Ectodermal cell (in vitro differentiated cells): ENCODE data around the gene TPI1.

ENCODE experiments used
- H3K27ac ChIP-seq: 2 replicates; pipeline ENCODE4 v1.7.0; 2013; ENCODE audit warnings: mild to moderate bottlenecking, low read depth, low read length; ENCODE audit not compliant: insufficient read depth, poor library complexity, severe bottlenecking
- H3K27me3 ChIP-seq: 2 replicates; pipeline ENCODE4 v1.7.0; 2013; ENCODE audit warnings: mild to moderate bottlenecking, low read length; ENCODE audit not compliant: insufficient read depth, control insufficient read depth, poor library complexity, severe bottlenecking
- H3K36me3 ChIP-seq: one replicate; pipeline ENCODE4 v1.7.0; 2013; ENCODE audit warnings: low read length; ENCODE audit not compliant: control insufficient read depth, insufficient read depth
- H3K4me1 ChIP-seq: one replicate; pipeline ENCODE4 v1.7.0; 2013; ENCODE audit warnings: low read length; ENCODE audit not compliant: control insufficient read depth, insufficient read depth
- H3K4me3 ChIP-seq: 2 replicates; pipeline ENCODE4 v1.7.0; 2013; ENCODE audit warnings: low read depth, low read length, control low read depth; ENCODE audit not compliant: insufficient read depth
- H3K9me3 ChIP-seq: 2 replicates; pipeline ENCODE4 v1.7.0; 2013; ENCODE audit warnings: mild to moderate bottlenecking, low read length, moderate library complexity; ENCODE audit not compliant: control insufficient read depth
- WGBS, 2 experiments: methylation state at CpG; one replicate each; pipeline ENCODE4 v1.1.7; 2013; ENCODE audit warnings: missing lambda C conversion rate in 2 of 2; 5-methylcytosine and 5-hydroxymethylcytosine counted together

Gene TPI1

DNA sequence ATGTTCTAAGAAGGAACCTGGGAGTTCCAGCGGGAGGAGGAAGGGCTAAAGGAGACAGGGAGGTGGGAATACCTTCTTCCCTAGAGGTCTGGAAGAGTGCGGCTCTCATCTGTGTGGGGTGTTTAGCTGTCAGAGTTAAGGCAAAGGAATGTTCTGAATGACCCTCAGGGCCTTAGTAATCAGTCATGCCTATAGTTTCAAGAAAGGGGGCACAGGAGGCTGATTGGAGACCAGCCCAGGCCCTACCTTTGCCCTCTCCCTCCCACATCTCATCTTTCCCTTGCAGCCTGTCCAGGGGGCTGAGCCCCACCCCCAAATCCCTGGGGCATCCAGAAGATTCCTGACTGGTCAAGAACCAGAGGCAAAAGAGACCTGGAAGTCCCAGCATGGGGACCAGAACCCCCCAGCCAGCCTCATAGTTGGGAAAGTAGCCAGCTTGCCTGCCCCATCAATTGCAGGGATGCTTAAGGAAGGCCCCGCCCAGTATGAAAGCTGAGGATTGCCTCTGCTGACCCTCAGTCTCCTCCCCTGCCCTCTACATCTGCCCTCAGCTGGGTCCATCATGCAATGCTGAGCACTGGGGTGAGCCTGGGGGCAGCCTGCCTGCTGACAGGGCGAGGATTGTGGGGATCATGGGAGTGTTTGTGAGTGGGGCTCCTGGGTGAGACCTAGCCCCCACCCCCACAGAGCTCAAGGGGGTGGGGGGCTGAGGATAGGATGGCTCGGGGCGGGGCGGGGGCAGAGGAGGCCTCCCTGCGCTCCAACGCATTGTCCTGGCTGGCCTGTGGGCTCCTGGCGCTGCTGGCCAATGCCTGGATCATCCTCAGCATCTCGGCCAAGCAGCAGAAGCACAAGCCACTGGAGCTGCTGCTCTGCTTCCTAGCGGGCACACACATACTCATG, 43.9 kb upstream of the TPI1 start:
- H3K27me3 ChIP-seq, result no peaks in the 10 kb centered on the region
- no peaks in the 10 kb centered on the region for H3K9me3 ChIP-seq
- no peak overlapping the region for H3K27ac ChIP-seq
- peaks cover 70% of the 10 kb centered on the region for H3K4me1 ChIP-seq
- no peak overlapping the region for H3K4me3 ChIP-seq
- H3K36me3 ChIP-seq, result no peaks in the 10 kb centered on the region
- WGBS, 2 experiments, result 78 to 82% methylated on average over 12 of the region's 12 CpGs

DNA sequence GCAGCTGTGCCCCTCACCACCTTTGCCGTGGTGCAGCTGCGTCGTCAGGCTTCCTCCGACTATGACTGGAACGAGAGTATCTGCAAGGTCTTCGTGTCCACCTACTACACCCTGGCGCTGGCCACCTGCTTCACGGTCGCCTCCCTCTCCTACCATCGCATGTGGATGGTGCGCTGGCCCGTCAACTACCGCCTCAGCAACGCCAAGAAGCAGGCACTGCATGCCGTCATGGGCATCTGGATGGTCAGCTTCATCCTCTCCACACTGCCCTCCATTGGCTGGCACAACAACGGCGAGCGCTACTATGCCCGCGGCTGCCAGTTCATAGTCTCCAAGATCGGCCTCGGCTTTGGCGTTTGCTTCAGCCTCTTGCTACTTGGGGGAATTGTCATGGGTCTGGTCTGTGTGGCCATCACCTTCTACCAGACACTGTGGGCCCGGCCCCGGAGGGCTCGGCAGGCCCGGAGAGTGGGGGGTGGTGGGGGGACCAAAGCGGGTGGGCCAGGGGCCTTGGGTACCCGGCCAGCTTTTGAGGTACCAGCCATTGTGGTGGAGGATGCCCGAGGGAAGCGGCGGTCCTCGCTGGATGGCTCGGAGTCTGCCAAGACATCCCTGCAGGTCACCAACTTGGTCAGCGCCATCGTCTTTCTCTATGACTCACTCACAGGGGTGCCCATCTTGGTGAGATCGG, 43.1 kb upstream of the TPI1 start:
- no peak overlapping the region for H3K4me3 ChIP-seq
- no peak overlapping the region for H3K27ac ChIP-seq
- peaks cover 62% of the 10 kb centered on the region for H3K4me1 ChIP-seq
- WGBS, 2 experiments, result 94% methylated on average over 37 of the region's 37 CpGs
- H3K9me3 ChIP-seq, result no peaks in the 10 kb centered on the region
- H3K36me3 ChIP-seq, result no peaks in the 10 kb centered on the region
- H3K27me3 ChIP-seq, result no peaks in the 10 kb centered on the region

DNA sequence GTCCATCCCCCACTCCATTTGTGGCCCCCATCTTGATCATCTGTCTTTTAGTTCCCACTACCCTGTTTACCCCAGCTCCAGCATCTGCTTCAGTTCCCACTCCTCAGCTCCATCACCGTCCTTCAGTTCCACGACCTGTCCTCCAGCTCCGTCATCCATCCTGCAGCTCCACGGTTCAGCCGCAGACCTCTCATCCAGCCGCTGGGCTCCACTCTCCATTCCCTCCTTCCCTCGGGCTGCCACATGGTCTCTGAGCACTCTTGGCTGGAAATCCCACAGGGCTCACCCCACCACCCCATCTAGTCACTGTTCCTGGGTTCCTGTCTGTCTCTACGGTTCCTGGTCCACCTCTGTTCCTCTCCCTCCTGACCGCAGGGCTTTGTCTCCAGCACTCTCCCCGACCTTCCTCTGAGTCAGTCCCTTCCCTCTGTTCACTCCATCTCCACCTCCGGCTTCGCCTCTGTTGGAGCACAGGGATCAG, 42.4 kb upstream of the TPI1 start:
- Histone ChIP-seq H3K36me3 (no peaks in the 10 kb centered on the region), H3K4me3 (peak overlapping the region; percentile 6), H3K9me3 (no peaks in the 10 kb centered on the region), H3K27me3 (no peaks in the 10 kb centered on the region), H3K4me1 (peaks cover 58% of the 10 kb centered on the region), H3K27ac (no peak overlapping the region)
- 56 to 60% methylated on average over 12 of the region's 12 CpGs for WGBS, 2 experiments

DNA sequence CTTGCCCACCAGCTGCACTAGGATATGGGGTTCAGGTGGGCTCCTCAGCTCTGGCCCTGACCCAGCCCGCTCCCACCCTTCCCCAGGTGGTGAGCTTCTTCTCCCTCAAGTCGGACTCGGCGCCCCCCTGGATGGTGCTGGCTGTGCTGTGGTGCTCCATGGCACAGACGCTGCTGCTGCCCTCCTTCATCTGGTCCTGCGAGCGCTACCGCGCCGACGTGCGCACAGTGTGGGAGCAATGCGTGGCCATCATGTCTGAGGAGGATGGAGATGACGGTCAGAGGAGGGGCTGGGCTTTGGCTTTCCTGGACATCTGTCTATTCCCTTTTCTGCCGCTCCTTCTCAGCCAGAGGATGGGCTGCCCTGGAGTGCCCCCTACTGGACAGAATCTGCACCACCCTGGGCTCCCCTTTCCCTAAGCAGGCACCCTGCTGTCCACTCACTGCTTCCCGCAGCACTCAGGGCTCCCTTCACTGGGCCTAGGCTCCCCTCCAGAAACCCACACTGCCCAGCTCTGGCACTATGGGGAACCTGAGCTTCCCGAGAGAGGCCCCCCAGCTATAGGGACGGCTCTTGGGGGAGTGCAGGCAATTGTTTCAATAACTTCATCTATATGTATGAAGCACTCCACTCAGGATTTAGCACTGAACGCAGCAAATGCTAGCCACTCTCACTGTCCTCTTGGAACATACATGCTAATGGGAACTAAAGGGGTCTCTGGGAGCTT, 41.8 kb upstream of the TPI1 start:
- peak overlapping the region; percentile 6 for H3K4me3 ChIP-seq
- 15 to 20% methylated on average over 19 of the region's 19 CpGs for WGBS, 2 experiments
- peaks cover 1% of the 10 kb centered on the region for H3K36me3 ChIP-seq
- no peak overlapping the region for H3K27ac ChIP-seq
- H3K27me3 ChIP-seq, result no peaks in the 10 kb centered on the region
- H3K4me1 ChIP-seq, result peaks cover 58% of the 10 kb centered on the region
- H3K9me3 ChIP-seq, result no peaks in the 10 kb centered on the region

DNA sequence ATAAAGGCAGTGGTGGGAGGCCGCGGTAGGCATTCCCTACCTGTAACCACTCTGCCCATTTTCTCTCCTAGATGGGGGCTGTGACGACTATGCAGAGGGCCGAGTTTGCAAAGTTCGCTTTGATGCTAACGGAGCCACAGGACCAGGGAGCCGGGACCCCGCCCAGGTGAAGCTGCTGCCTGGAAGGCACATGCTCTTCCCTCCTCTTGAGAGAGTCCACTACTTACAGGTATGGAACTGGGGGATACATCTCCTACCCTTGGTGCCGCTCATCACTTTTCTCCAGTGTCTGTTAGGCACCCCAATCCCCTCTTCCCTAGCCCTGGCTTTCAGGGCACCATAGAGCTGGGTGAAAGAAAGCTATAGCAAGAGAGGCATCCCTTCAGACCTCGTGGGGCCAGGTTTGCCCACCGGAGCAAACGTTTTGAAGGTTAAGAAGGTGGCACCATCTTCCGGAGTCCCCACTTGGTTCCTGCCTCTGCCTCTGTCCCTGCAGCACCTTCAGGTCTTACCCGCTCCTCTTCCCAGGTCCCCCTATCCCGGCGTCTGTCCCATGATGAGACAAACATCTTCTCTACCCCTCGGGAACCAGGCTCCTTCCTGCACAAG, 41.1 kb upstream of the TPI1 start:
- no peaks in the 10 kb centered on the region for H3K27me3 ChIP-seq
- 83 to 84% methylated on average over 17 of the region's 17 CpGs for WGBS, 2 experiments
- no peak overlapping the region for H3K4me3 ChIP-seq
- no peak overlapping the region for H3K27ac ChIP-seq
- peaks cover 8% of the 10 kb centered on the region for H3K36me3 ChIP-seq
- H3K9me3 ChIP-seq, result no peaks in the 10 kb centered on the region
- peaks cover 52% of the 10 kb centered on the region for H3K4me1 ChIP-seq

DNA sequence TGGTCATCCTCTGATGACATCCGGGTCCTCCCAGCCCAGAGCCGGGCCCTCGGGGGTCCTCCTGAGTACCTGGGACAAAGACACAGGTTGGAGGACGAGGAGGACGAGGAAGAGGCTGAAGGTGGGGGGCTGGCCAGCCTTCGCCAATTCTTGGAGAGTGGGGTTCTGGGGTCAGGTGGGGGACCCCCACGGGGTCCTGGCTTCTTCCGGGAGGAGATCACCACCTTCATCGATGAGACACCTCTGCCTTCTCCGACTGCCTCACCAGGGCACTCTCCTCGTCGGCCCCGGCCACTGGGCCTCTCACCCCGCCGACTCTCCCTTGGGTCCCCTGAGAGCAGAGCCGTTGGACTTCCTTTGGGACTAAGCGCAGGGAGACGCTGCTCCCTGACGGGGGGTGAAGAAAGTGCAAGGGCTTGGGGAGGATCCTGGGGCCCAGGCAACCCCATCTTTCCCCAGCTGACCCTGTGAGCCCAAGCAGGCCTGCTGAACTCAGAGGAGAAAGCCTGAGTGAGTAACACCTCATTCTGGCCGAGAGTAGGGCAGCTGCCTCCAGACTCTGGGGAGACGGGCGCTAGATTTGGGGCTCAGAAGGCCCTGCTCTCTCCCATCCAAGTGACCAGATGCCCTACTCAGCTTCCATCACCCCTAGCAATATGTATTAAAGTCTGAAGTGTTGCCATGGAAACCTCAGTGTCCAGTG, 40.4 kb upstream of the TPI1 start:
- Histone ChIP-seq H3K4me1 (peaks cover 51% of the 10 kb centered on the region), H3K9me3 (no peaks in the 10 kb centered on the region), H3K36me3 (peaks cover 14% of the 10 kb centered on the region), H3K4me3 (no peak overlapping the region), H3K27ac (peak overlapping the region; percentile 60), H3K27me3 (no peaks in the 10 kb centered on the region)
- 81 to 86% methylated on average over 22 of the region's 22 CpGs for WGBS, 2 experiments

DNA sequence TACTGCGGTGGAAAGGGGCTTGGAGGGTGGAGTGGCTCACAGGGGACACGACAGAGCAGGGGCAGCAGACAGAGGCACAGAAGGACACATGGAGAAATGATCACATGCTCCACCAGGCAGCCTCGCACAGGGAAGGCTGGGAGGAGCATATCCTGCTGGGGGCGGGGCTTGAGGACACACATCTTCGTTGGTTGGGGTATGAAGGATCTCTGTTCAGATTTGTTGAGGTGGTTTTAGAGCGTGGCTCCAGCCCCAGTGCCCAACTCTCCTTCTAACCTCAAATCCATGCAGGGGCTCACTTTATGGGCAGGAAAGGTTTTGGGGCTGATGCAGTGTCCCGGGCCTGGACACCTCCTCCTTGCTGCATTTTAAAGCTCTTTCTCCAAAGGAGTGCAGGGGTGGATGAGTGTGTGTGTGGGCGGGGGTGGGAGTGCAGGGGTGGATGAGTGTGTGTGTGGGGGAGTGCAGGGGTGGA, 39.9 kb upstream of the TPI1 start:
- WGBS, 2 experiments, result 3 to 5% methylated on average over 7 of the region's 8 CpGs
- H3K27me3 ChIP-seq, result no peaks in the 10 kb centered on the region
- peaks cover 16% of the 10 kb centered on the region for H3K36me3 ChIP-seq
- peak overlapping the region; percentile 20 for H3K4me3 ChIP-seq
- no peaks in the 10 kb centered on the region for H3K9me3 ChIP-seq
- H3K4me1 ChIP-seq, result peaks cover 45% of the 10 kb centered on the region
- peak overlapping the region; percentile 60 for H3K27ac ChIP-seq

DNA sequence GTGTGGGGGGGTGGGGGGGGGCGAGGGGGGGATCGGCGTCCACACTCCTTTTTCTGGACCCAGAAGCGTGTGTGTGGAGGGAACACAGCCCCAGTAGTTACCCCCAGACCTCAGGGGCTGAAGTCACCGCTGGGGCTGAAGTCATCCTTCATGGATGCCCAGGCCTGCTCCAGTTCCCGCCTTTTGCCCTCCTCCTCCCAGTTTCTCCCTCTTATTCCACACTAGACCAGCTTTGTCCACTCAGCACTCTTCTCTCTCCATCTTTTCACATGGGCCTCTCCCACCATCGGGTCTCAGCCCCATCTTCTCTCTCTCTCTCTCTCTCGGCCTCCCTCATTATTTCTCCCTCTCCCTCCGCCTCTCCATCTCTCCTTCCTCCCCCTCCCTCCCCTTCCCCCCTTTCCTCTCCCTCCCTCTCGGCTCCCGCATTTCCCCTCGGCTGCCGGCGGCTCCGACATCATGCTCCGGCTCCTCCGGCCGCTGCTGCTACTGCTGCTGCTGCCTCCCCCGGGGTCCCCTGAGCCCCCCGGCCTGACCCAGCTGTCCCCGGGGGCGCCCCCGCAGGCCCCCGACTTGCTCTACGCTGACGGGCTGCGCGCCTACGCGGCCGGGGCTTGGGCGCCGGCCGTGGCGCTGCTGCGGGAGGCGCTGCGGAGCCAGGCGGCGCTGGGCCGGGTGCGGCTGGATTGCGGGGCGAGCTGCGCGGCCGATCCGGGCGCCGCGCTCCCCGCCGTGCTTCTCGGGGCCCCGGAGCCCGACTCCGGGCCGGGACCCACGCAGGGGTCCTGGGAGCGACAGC, 39.1 kb upstream of the TPI1 start, which contains the start of gene P3H3:
TSS of gene P3H3 (plus strand) at position 426 of the 799 bp plus-strand sequence. CDS start at position 460, 34 bp downstream.
- peak within 1 kb of the TSS; percentile 60 for H3K27ac ChIP-seq

More for the DNA sequence above, 39.1 kb upstream of the TPI1 start, which contains the start of gene P3H3:
- Histone ChIP-seq H3K27me3 (no peaks in the 10 kb centered on the region), H3K4me3 (peak within 1 kb of the TSS; percentile 96), H3K9me3 (no peaks in the 10 kb centered on the region), H3K36me3 (peaks cover 17% of the 10 kb centered on the region), H3K4me1 (peaks cover 38% of the 10 kb centered on the region)
- 0% methylated on average over 59 to 60 of the region's 60 CpGs for WGBS, 2 experiments
